Panc1 (cell line): ENCODE results near the gene TMEM256. TPM values are rescaled to one million over a fixed set of nuclear protein-coding genes. Genes with fewer than 3 reads are reported as not detected.

Experiments used
- ATAC-seq: fragments of 200-7000 bp; cut with Tn5 transposase; 2 replicates; pipeline ENCODE4 v1.9.1; 2020; ENCODE audit warnings: mild to moderate bottlenecking, moderate library complexity
- BruUV-seq: library from RNA; stranded (reverse); fragments of 400-500 nt; replicated peaks from 2 replicates; lab custom pipeline; 2021; lab: Mats Ljungman, UMichigan
- CTCF ChIA-PET: fragments of 300-600 bp; sonication (Branson Sonifier 250); formaldehyde crosslinking; loops from one replicate; lab custom pipeline; 2022; ENCODE audit warnings: antibody characterized with exemption; lab: Charles Lee
- POLR2A ChIA-PET: fragments of 300-600 bp; sonication (Branson Sonifier 250); formaldehyde crosslinking; loops from one replicate; lab custom pipeline; 2022; ENCODE audit warnings: antibody characterized with exemption; lab: Charles Lee
- DNase-seq: peaks from one replicate; pipeline ENCODE4 v3.0.0-alpha.2; 2010; ENCODE audit warnings: low read depth, low spot score
- H3K27ac ChIP-seq: 2 replicates; pipeline ENCODE4 v1.5.1; 2011; ENCODE audit warnings: mild to moderate bottlenecking, low read length, inconsistent platforms
- H3K27me3 ChIP-seq: fragments of 200-500 bp; sonication (Bioruptor generic); 2 replicates; pipeline ENCODE4 v1.6.0; 2014; ENCODE audit warnings: low read length, inconsistent platforms; ENCODE audit not compliant: control insufficient read depth, insufficient read depth
- H3K36me3 ChIP-seq: fragments of 200-500 bp; sonication (Bioruptor generic); 2 replicates; pipeline ENCODE4 v1.5.1; 2014; ENCODE audit warnings: inconsistent platforms, mild to moderate bottlenecking, low read length, moderate library complexity; ENCODE audit not compliant: control insufficient read depth, insufficient read depth
- H3K4me1 ChIP-seq: 2 replicates; pipeline ENCODE4 v1.5.1; 2011; ENCODE audit warnings: inconsistent platforms, mild to moderate bottlenecking, low read length, moderate library complexity; ENCODE audit not compliant: control insufficient read depth, insufficient read depth
- H3K4me3 ChIP-seq, 2 experiments: 2 replicates each; pipeline ENCODE4 v1.5.1; 2011 to 2012; ENCODE audit warnings: low read depth in 2 of 2, low read length in 2 of 2, mild to moderate bottlenecking in 2 of 2, inconsistent platforms in 1 of 2, moderate library complexity in 1 of 2
- H3K9me3 ChIP-seq: fragments of 200-500 bp; sonication (Bioruptor generic); 2 replicates; pipeline ENCODE4 v1.5.1; 2014; ENCODE audit warnings: low read depth, mild to moderate bottlenecking, inconsistent platforms, low read length, moderate library complexity; ENCODE audit not compliant: control insufficient read depth, insufficient read depth
- POLR2AphosphoS5 ChIP-seq: IDR thresholded peaks from 2 replicates; pipeline ENCODE4 v1.6.1; 2012; ENCODE audit warnings: mild to moderate bottlenecking, low read depth, low read length, moderate library complexity
- SIN3A ChIP-seq: IDR thresholded peaks from 2 replicates; pipeline ENCODE4 v1.6.1; 2012; ENCODE audit warnings: low read depth, mild to moderate bottlenecking, low read length, moderate library complexity, borderline replicate concordance; ENCODE audit not compliant: insufficient read depth
- TCF7L2 ChIP-seq: IDR thresholded peaks from 2 replicates; pipeline ENCODE4 v1.6.1; 2011; ENCODE audit warnings: mild to moderate bottlenecking, low read depth, low read length, inconsistent platforms
- in situ Hi-C: cut with HindIII; loops from 2 replicates; pipeline ENCODE4 v1.10.0; 2016; ENCODE audit warnings: low sequenced_read_pairs, low pct_unique_long_range_greater_than_20kb
- intact Hi-C: fragments of 100-400 bp; cut with micrococcal nuclease; formaldehyde crosslinking; loops from one replicate; pipeline ENCODE4 v1.10.0; 2022; ENCODE audit not compliant: unreplicated experiment
- total RNA-seq: library from RNA; stranded (reverse); gene quantifications from one replicate; pipeline ENCODE4 v1.2.1, GENCODE V29; 2021; ENCODE audit not compliant: unreplicated experiment
- TF ChIP-seq, protein P1 (sequence below): fragments of 450-650 bp; IDR thresholded peaks from 2 replicates; pipeline ENCODE4 v1.5.1; 2017; ENCODE audit warnings: mild to moderate bottlenecking
- TF ChIP-seq, protein P2 (sequence below), 2 experiments: IDR thresholded peaks; 2 replicates each; pipeline ENCODE4 v1.6.1; 2011 to 2012; ENCODE audit warnings: low read depth in 2 of 2, control low read depth in 1 of 2, low read length in 1 of 2, mild to moderate bottlenecking in 1 of 2, moderate library complexity in 1 of 2; ENCODE audit not compliant: insufficient read depth in 1 of 2

Gene TMEM256
- total RNA-seq, 1 experiment from 2014 or later = 35.8 TPM

DNA sequence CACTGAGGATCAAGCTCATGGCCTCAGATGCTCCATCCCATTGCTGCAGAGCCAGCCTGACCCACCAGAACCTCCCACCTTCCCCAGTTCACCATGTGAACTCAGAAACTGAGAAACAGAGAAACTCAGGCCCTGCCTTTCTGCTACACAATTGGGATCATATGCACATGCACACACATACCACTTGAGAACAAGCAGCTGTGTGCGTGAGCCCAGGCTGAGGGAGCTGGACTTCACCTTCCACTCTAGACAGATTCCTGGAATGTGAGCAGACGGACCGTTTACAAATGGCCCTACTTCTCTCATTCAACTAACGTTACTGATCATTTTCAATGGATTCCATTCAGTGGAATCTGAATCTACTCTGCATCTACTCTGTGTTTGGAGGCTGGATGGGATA is 19.8 kb upstream of the TMEM256 start:
- ATAC-seq (no peak), DNase-seq (no peak)
- no peak overlapping the region for H3K4me3 ChIP-seq
- H3K36me3 ChIP-seq = no peaks in the 10 kb centered on the region
- intact Hi-C loops = no loop called here
- POLR2A ChIA-PET = no interaction called here
- H3K27ac ChIP-seq = no peak overlapping the region
- CTCF ChIA-PET = interaction anchor here (0.6 to 1.0 kb wide), 3 partner anchors 56 to 104 kb away, joined by 3 to 5 read pairs (median 4); no protein-coding TSS in a partner anchor
- BruUV-seq = no TSS peak
- H3K4me1 ChIP-seq = no peaks in the 10 kb centered on the region
- no peak for TF ChIP-seq TCF7L2
- TF ChIP-seq, protein P1, sequence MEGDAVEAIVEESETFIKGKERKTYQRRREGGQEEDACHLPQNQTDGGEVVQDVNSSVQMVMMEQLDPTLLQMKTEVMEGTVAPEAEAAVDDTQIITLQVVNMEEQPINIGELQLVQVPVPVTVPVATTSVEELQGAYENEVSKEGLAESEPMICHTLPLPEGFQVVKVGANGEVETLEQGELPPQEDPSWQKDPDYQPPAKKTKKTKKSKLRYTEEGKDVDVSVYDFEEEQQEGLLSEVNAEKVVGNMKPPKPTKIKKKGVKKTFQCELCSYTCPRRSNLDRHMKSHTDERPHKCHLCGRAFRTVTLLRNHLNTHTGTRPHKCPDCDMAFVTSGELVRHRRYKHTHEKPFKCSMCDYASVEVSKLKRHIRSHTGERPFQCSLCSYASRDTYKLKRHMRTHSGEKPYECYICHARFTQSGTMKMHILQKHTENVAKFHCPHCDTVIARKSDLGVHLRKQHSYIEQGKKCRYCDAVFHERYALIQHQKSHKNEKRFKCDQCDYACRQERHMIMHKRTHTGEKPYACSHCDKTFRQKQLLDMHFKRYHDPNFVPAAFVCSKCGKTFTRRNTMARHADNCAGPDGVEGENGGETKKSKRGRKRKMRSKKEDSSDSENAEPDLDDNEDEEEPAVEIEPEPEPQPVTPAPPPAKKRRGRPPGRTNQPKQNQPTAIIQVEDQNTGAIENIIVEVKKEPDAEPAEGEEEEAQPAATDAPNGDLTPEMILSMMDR = no peak
- no peak for TF ChIP-seq SIN3A
- TF ChIP-seq POLR2AphosphoS5 = no peak
- TF ChIP-seq, protein P2, sequence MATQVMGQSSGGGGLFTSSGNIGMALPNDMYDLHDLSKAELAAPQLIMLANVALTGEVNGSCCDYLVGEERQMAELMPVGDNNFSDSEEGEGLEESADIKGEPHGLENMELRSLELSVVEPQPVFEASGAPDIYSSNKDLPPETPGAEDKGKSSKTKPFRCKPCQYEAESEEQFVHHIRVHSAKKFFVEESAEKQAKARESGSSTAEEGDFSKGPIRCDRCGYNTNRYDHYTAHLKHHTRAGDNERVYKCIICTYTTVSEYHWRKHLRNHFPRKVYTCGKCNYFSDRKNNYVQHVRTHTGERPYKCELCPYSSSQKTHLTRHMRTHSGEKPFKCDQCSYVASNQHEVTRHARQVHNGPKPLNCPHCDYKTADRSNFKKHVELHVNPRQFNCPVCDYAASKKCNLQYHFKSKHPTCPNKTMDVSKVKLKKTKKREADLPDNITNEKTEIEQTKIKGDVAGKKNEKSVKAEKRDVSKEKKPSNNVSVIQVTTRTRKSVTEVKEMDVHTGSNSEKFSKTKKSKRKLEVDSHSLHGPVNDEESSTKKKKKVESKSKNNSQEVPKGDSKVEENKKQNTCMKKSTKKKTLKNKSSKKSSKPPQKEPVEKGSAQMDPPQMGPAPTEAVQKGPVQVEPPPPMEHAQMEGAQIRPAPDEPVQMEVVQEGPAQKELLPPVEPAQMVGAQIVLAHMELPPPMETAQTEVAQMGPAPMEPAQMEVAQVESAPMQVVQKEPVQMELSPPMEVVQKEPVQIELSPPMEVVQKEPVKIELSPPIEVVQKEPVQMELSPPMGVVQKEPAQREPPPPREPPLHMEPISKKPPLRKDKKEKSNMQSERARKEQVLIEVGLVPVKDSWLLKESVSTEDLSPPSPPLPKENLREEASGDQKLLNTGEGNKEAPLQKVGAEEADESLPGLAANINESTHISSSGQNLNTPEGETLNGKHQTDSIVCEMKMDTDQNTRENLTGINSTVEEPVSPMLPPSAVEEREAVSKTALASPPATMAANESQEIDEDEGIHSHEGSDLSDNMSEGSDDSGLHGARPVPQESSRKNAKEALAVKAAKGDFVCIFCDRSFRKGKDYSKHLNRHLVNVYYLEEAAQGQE (IDR thresholded peaks at IDR 0.05; ENCODE audit: insufficient read depth in 1 of 2, low read depth in 2 of 2, low read length in 1 of 2) = no peak
- H3K27me3 ChIP-seq = no peaks in the 10 kb centered on the region
- in situ Hi-C loops = no loop called here
- no peaks in the 10 kb centered on the region for H3K9me3 ChIP-seq

DNA sequence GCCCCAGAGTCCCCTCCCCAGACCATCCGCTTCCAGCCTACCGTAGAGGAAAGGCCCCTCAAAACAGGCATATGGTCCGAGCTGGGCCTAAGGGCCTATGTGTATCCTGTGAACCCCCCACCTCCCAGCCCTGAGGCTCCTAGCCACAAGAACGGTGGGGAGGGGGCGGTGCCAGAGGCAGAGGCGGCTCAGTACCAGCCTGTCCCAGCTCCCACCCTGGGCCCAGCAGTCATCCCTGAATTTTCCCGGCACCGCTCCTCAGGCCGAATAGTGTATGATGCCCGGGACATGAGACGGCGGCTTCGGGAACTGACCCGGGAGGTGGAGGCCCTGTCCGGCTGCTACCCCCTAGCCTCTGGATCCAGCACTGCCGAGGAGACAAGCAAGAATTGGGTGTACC is 17.3 kb upstream of the TMEM256 start:
- ChIA-PET CTCF (no interaction called here), POLR2A (no interaction called here)
- Histone ChIP-seq H3K4me3 (no peak overlapping the region), H3K27ac (no peak overlapping the region), H3K9me3 (no peaks in the 10 kb centered on the region), H3K27me3 (no peaks in the 10 kb centered on the region), H3K36me3 (no peaks in the 10 kb centered on the region), H3K4me1 (no peaks in the 10 kb centered on the region)
- intact Hi-C loops (no loop called here), in situ Hi-C loops (no loop called here)
- no peak for ATAC-seq
- TF ChIP-seq, protein P1 = no peak
- TF ChIP-seq, protein P2 (IDR thresholded peaks at IDR 0.05; ENCODE audit: insufficient read depth in 1 of 2, low read depth in 2 of 2, low read length in 1 of 2) = no peak
- no peak for TF ChIP-seq POLR2AphosphoS5
- no peak for TF ChIP-seq TCF7L2
- TF ChIP-seq SIN3A = no peak
- DNase-seq = no peak
- no TSS peak for BruUV-seq
